Mesendoderm (in vitro differentiated cells): Measurements from ENCODE around the gene TADA1.
A peak's percentile ranks its signal among the peaks of the same experiment; 100 is the strongest.
"Not testable (repeated sequence)": the region's sequence is repeated elsewhere in the genome, so short reads cannot be mapped to it uniquely, and the experiment has no call there.

Source experiments
- DNase-seq: peaks from one replicate; pipeline ENCODE4 v3.0.0; 2013
- H2AK5ac ChIP-seq: 2 replicates; pipeline ENCODE4 v1.6.1; 2013; ENCODE audit warnings: low read length, inconsistent platforms
- H2BK120ac ChIP-seq: 2 replicates; pipeline ENCODE4 v1.6.1; 2013; ENCODE audit warnings: low read depth, mild to moderate bottlenecking, low read length, moderate library complexity, mixed read lengths
- H2BK15ac ChIP-seq: replicated peaks from 2 replicates; pipeline ENCODE4 v1.6.1; 2013; ENCODE audit warnings: low read depth, mild to moderate bottlenecking, moderate library complexity
- H2BK5ac ChIP-seq: 2 replicates; pipeline ENCODE4 v1.6.1; 2013; ENCODE audit warnings: low read length, inconsistent platforms
- H3K18ac ChIP-seq: 2 replicates; pipeline ENCODE4 v1.6.1; 2013; ENCODE audit warnings: mild to moderate bottlenecking, low read length, mixed read lengths
- H3K23ac ChIP-seq: one replicate; pipeline ENCODE4 v1.6.1; 2013; ENCODE audit warnings: low read length
- H3K27ac ChIP-seq: 2 replicates; pipeline ENCODE4 v1.5.1; 2013; ENCODE audit warnings: low read depth, mild to moderate bottlenecking, inconsistent platforms, low read length, moderate library complexity
- H3K27me3 ChIP-seq: 2 replicates; pipeline ENCODE4 v1.6.1; 2013; ENCODE audit warnings: low read length, control low read depth, mild to moderate bottlenecking, inconsistent platforms; ENCODE audit not compliant: insufficient read depth, poor library complexity
- H3K36me3 ChIP-seq: 2 replicates; pipeline ENCODE4 v1.6.1; 2013; ENCODE audit warnings: low read length, inconsistent platforms; ENCODE audit not compliant: control insufficient read depth, insufficient read depth
- H3K4ac ChIP-seq: one replicate; pipeline ENCODE4 v1.6.1; 2013; ENCODE audit warnings: low read depth, mild to moderate bottlenecking, low read length, moderate library complexity
- H3K4me1 ChIP-seq: 2 replicates; pipeline ENCODE4 v1.6.1; 2013; ENCODE audit warnings: low read depth, low read length, inconsistent platforms; ENCODE audit not compliant: control insufficient read depth
- H3K4me2 ChIP-seq: 2 replicates; pipeline ENCODE4 v1.6.1; 2013; ENCODE audit warnings: low read length
- H3K4me3 ChIP-seq: 2 replicates; pipeline ENCODE4 v1.5.1; 2013; ENCODE audit warnings: mild to moderate bottlenecking, low read length
- H3K56ac ChIP-seq: one replicate; pipeline ENCODE4 v1.6.1; 2013; ENCODE audit warnings: low read length
- H3K79me1 ChIP-seq: 2 replicates; pipeline ENCODE4 v1.6.1; 2013; ENCODE audit warnings: low read length, inconsistent platforms
- H3K79me2 ChIP-seq: 2 replicates; pipeline ENCODE4 v1.6.1; 2013; ENCODE audit warnings: mild to moderate bottlenecking, low read length; ENCODE audit not compliant: control insufficient read depth, insufficient read depth
- H3K9ac ChIP-seq: 2 replicates; pipeline ENCODE4 v1.6.1; 2013; ENCODE audit warnings: low read length, inconsistent platforms
- H4K5ac ChIP-seq: one replicate; pipeline ENCODE4 v1.6.1; 2013; ENCODE audit warnings: low read length
- H4K8ac ChIP-seq: one replicate; pipeline ENCODE4 v1.6.1; 2013; ENCODE audit warnings: low read depth, mild to moderate bottlenecking, control low read depth, low read length, moderate library complexity
- WGBS: extraction: QIAGEN DNeasy Blood & Tissue Kit; methylation state at CpG from one replicate; pipeline ENCODE4 v1.1.7; 2013; ENCODE audit warnings: low lambda C conversion rate, missing lambda C conversion rate; ENCODE audit not compliant: insufficient coverage; ENCODE audit errors: extremely low coverage; 5-methylcytosine and 5-hydroxymethylcytosine counted together

TADA1 gene

DNA sequence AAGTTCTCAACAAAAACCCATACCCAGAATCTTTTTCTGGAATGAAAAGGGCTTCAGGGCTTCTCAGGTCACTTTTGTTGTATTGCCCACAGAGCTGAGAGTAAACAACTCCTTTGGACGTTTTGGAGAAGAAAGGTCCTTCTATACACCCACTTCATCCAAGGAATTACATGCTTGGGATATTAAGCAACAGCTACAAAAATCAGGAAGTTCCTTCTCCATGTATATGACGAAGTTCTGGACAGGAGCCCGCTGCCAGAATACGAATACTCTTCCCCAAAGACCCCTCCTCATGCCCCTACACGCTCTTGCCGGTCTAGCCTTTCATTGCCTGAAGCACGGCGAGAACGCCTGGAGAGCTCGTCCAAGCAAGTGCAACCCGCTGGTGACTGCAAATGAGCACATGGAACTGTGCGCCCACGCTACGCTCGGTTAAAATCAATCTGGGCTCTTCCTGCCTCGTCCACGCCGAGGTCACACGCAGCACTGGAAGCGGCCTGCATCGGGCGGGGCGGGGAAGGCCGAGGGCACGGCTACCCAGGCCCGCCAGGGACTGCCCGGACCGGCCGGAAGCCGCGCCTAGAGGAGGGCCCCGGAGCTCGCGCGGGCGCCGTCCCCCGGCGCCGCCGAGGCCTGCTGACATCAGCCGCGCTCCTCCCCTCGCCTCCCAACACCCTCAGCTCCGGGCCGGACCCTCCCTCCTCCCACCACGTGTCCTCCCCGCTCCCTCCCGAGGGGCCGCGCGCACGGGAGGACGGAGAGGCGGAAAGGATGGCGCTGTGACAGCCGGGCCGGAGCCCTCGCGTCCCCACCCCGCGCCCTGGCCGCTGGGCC lies 37.1 kb downstream of the TADA1 start, which contains the start of gene POGK:
Gene POGK (plus strand): TSS at position 710 of the 834 bp plus-strand sequence. CDS start 1,482 bp downstream, outside the sequence.
- H2BK120ac ChIP-seq: peak within 1 kb of the TSS; percentile 70
- H3K4me2 ChIP-seq: peak within 1 kb of the TSS; percentile 97
- no peaks in the 10 kb centered on the region for H3K27me3 ChIP-seq
- peaks cover 12% of the 10 kb centered on the region for H3K36me3 ChIP-seq
- H3K9ac ChIP-seq: peak within 1 kb of the TSS; percentile 98
- H3K23ac ChIP-seq: peak within 1 kb of the TSS; percentile 80
- peak within 1 kb of the TSS; percentile 95 for H3K18ac ChIP-seq
- H3K56ac ChIP-seq: peak within 1 kb of the TSS; percentile 99
- H3K4me1 ChIP-seq: peaks cover 10% of the 10 kb centered on the region
- peaks cover 20% of the 10 kb centered on the region for H3K79me1 ChIP-seq
- WGBS: no CpG with 5 or more reads among the region's 63 CpGs
- H4K5ac ChIP-seq: no peak within 1 kb of the TSS
- H2BK5ac ChIP-seq: peak within 1 kb of the TSS; percentile 94
- peak within 1 kb of the TSS; percentile 80 for H3K4me3 ChIP-seq
- H3K27ac ChIP-seq: peak within 1 kb of the TSS; percentile 79
- H3K4ac ChIP-seq: peak within 1 kb of the TSS; percentile 90
- H2BK15ac ChIP-seq: no peak within 1 kb of the TSS
- no peak within 1 kb of the TSS for H2AK5ac ChIP-seq
- DNase-seq: peak; percentile 95
- H4K8ac ChIP-seq: no peak within 1 kb of the TSS
- H3K79me2 ChIP-seq: peaks cover 31% of the 10 kb centered on the region

GRCh38 chr1:166836733-166837132 lies 39.3 kb downstream of the TADA1 start:
- Histone ChIP-seq H3K18ac (no peak overlapping the region), H2BK15ac (no peak overlapping the region), H2BK5ac (no peak overlapping the region), H3K27me3 (no peaks in the 10 kb centered on the region), H2AK5ac (no peak overlapping the region), H3K4me3 (no peak overlapping the region), H3K79me2 (peaks cover 15% of the 10 kb centered on the region), H3K9ac (no peak overlapping the region), H3K4ac (no peak overlapping the region), H3K27ac (no peak overlapping the region), H3K23ac (no peak overlapping the region), H3K36me3 (peaks cover 4% of the 10 kb centered on the region), H2BK120ac (no peak overlapping the region), H3K79me1 (peaks cover 5% of the 10 kb centered on the region), H4K8ac (no peak overlapping the region), H3K4me2 (no peak overlapping the region), H4K5ac (no peak overlapping the region), H3K56ac (no peak overlapping the region), H3K4me1 (peaks cover 10% of the 10 kb centered on the region)
- peak; percentile 61 for DNase-seq
- no CpG with 5 or more reads among the region's 4 CpGs for WGBS

DNA sequence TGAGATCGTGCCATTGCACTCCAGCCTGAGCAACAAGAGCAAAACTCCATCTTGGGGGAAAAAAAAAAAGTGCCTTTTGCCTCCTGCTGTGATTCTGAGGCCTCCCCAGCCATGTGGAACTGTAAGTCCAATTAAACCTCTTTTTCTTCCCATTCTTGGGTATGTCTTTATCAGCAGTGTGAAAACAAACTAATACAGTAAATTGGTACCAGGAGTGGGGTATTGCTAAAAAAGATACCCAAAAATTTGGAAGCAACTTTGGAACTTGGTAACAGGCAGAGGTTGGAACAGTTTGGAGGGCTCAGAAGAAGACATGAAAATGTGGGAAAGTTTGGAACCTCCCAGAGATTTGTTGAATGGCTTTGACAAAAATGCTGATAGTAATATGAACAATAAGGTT lies 46.3 kb downstream of the TADA1 start:
- H4K5ac ChIP-seq, H3K79me1 ChIP-seq, H2AK5ac ChIP-seq, H2BK15ac ChIP-seq, H3K18ac ChIP-seq, H3K4me2 ChIP-seq, H2BK5ac ChIP-seq, H3K79me2 ChIP-seq, H3K56ac ChIP-seq, H3K4me3 ChIP-seq, H3K36me3 ChIP-seq, H3K27ac ChIP-seq, DNase-seq, H3K27me3 ChIP-seq, H3K4ac ChIP-seq, H3K9ac ChIP-seq, H3K23ac ChIP-seq, H4K8ac ChIP-seq, H2BK120ac ChIP-seq, H3K4me1 ChIP-seq: not testable (repeated sequence)
- no CpG with 5 or more reads among the region's 1 CpG for WGBS

- DNase-seq: no peak
- no peaks in the 10 kb centered on the region for H3K79me1 ChIP-seq
- H3K23ac ChIP-seq: no peak overlapping the region
- H4K8ac ChIP-seq: no peak overlapping the region
- H3K4me1 ChIP-seq: no peaks in the 10 kb centered on the region
- no peaks in the 10 kb centered on the region for H3K79me2 ChIP-seq
- H2BK5ac ChIP-seq: no peak overlapping the region
- H3K36me3 ChIP-seq: no peaks in the 10 kb centered on the region
- no peak overlapping the region for H3K4ac ChIP-seq
- H2BK120ac ChIP-seq: no peak overlapping the region
- no peak overlapping the region for H3K27ac ChIP-seq
- H3K4me3 ChIP-seq: no peak overlapping the region
- H2BK15ac ChIP-seq: no peak overlapping the region
- H3K56ac ChIP-seq: no peak overlapping the region
- H4K5ac ChIP-seq: no peak overlapping the region
- no peak overlapping the region for H3K4me2 ChIP-seq
- no peak overlapping the region for H3K18ac ChIP-seq
- H3K9ac ChIP-seq: no peak overlapping the region
- no peak overlapping the region for H2AK5ac ChIP-seq
- no peaks in the 10 kb centered on the region for H3K27me3 ChIP-seq
These were observed 48.6 kb downstream of the TADA1 start for GRCh38 chr1:166827426-166827825.

DNA sequence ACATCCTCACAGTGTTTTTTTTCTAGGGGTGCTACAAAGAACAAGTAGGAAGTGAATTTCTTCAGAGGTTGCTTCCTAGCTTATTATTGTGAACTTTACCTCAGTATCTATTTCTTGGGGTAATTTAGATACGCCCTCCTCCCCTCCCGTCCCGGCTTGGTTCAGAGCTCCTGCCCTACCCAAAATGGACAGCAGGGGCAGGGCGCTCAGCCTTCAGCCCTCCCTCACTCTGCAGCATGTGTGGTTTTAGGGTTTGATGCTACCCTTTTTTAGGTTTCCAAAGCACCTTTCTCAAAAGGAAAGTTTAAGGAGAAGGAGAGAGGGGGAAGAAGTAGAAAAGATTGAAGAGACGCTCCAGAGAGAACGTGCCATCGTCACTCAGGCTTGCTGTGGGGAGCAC lies 53.7 kb downstream of the TADA1 start:
- H2BK120ac ChIP-seq: no peak overlapping the region
- no peak overlapping the region for H3K56ac ChIP-seq
- H3K36me3 ChIP-seq: no peaks in the 10 kb centered on the region
- no peak overlapping the region for H4K5ac ChIP-seq
- H3K4me1 ChIP-seq: no peaks in the 10 kb centered on the region
- H3K79me1 ChIP-seq: no peaks in the 10 kb centered on the region
- H3K9ac ChIP-seq: no peak overlapping the region
- no peak overlapping the region for H3K4ac ChIP-seq
- H2BK5ac ChIP-seq: no peak overlapping the region
- no peaks in the 10 kb centered on the region for H3K79me2 ChIP-seq
- no CpG with 5 or more reads among the region's 7 CpGs for WGBS
- H3K27me3 ChIP-seq: no peaks in the 10 kb centered on the region
- H3K27ac ChIP-seq: no peak overlapping the region
- H4K8ac ChIP-seq: no peak overlapping the region
- no peak overlapping the region for H3K4me2 ChIP-seq
- no peak overlapping the region for H3K4me3 ChIP-seq
- DNase-seq: peak; percentile 32
- no peak overlapping the region for H2BK15ac ChIP-seq
- H3K23ac ChIP-seq: no peak overlapping the region
- no peak overlapping the region for H3K18ac ChIP-seq
- H2AK5ac ChIP-seq: no peak overlapping the region

DNA sequence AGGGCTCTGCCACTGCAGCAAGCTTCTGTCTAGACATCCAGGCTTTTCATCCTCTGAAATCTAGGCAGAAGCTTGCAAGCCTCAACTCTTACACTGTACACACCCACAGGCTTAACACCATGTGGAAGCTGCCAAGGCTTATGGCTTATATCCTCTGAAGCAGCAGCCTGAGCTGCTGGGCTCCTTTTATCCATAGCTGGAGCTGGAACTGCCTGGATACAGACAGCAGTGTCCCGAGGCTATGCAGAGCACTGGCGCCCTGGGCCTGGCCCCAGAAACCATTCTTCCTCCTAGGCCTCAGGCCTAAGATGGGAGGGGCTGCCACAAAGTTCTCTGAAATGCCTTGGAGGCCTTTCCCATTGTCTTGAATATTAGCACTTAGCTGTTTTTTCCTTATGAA lies 56.1 kb downstream of the TADA1 start:
- no peaks in the 10 kb centered on the region for H3K4me1 ChIP-seq
- H2BK5ac ChIP-seq: no peak overlapping the region
- H4K8ac ChIP-seq: no peak overlapping the region
- no peaks in the 10 kb centered on the region for H3K79me1 ChIP-seq
- no peaks in the 10 kb centered on the region for H3K79me2 ChIP-seq
- no peaks in the 10 kb centered on the region for H3K27me3 ChIP-seq
- H3K9ac ChIP-seq: no peak overlapping the region
- H3K18ac ChIP-seq: no peak overlapping the region
- H2BK15ac ChIP-seq: no peak overlapping the region
- no peak for DNase-seq
- H2BK120ac ChIP-seq: no peak overlapping the region
- H3K23ac ChIP-seq: no peak overlapping the region
- H3K4me2 ChIP-seq: no peak overlapping the region
- H3K4me3 ChIP-seq: no peak overlapping the region
- H3K36me3 ChIP-seq: no peaks in the 10 kb centered on the region
- no peak overlapping the region for H3K27ac ChIP-seq
- H3K56ac ChIP-seq: no peak overlapping the region
- H4K5ac ChIP-seq: no peak overlapping the region
- no CpG with 5 or more reads among the region's 2 CpGs for WGBS
- no peak overlapping the region for H3K4ac ChIP-seq
- no peak overlapping the region for H2AK5ac ChIP-seq
